Breast epithelium (tissue), 3 donors: Measurements from ENCODE around the gene CRTAC1.

Experiments used
- CTCF ChIP-seq, 3 donors: fragments of 450-650 bp; IDR thresholded peaks; one replicate each; pipeline ENCODE4 v1.5.1; 2016 to 2017; ENCODE audit warnings: antibody characterized with exemption in 3 of 3, mild to moderate bottlenecking in 3 of 3, moderate library complexity in 3 of 3
- POLR2A ChIP-seq: fragments of 450-650 bp; IDR thresholded peaks from one replicate; pipeline ENCODE4 v1.6.1; 2016; ENCODE audit warnings: antibody characterized with exemption, mild to moderate bottlenecking, moderate library complexity
- POLR2AphosphoS5 ChIP-seq, 3 donors: sonication (generic); formaldehyde crosslinking; IDR thresholded peaks; one replicate each; pipeline ENCODE4 v1.6.1; 2017; ENCODE audit warnings: antibody characterized with exemption in 3 of 3

- no peak for TF ChIP-seq CTCF (IDR thresholded peaks at IDR 0.05)
- TF ChIP-seq POLR2AphosphoS5 (IDR thresholded peaks at IDR 0.05) = no peak
- TF ChIP-seq POLR2A = no peak
These were observed 13.5 kb downstream of the CRTAC1 start for GRCh38 chr10:98016772-98017475.
